ENCODE data around the gene CATSPER3. TPM values are rescaled to one million over a fixed set of nuclear protein-coding genes. Genes with fewer than 3 reads are reported as not detected.

CATSPER3 gene
- total RNA-seq, 2 experiments from 2014 or later: 0.56 TPM; not detected in 1

DNA sequence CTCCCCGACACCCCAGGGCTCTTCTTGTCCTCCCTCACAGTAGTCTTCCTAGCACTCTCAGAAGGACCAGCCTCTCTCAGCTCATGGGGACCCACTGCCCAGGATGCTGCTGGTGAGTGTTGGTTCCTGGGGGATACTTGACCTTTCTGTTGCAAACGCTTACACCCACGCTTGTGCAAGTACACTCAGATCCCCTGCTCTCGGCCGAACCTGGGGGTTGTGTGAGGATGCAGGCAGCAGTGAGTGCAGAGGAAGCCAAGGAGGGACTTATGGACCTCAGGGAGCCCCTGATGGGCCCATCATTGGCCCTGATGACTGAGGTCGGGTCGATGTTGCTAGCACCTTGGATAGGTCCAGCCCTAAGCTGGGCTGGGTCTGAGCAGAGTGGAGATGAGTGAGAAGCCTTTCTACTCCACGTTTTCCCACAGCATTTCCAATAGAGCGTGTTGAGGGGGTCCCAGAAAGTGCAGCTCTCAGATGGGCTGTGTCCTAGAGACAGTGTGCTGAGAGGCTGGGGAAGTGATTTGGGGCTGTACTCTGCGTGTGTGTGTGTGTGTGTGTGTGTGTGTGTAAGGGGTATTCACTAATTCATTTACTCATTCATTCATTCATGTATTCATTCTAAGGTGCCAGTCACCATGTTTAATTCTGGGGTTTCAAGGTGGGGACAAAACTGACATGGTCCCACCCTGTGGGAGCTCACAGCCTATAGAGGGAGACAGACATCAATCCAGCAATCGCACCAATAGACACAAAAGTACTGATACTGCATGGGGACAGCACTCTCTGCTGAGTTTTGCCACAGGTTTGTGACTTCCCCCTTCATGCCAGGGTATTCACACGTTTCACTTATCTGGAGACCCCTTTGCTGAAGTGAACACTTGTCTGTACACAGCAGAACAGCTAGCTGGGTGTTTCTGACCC is 91.6 kb downstream of the CATSPER3 start:
- ChIA-PET POLR2A (no interaction called here), CTCF (no interaction called here)
- intact Hi-C loops (cut with DNase I, micrococcal nuclease): no loop called here
- TF ChIP-seq, protein P1, sequence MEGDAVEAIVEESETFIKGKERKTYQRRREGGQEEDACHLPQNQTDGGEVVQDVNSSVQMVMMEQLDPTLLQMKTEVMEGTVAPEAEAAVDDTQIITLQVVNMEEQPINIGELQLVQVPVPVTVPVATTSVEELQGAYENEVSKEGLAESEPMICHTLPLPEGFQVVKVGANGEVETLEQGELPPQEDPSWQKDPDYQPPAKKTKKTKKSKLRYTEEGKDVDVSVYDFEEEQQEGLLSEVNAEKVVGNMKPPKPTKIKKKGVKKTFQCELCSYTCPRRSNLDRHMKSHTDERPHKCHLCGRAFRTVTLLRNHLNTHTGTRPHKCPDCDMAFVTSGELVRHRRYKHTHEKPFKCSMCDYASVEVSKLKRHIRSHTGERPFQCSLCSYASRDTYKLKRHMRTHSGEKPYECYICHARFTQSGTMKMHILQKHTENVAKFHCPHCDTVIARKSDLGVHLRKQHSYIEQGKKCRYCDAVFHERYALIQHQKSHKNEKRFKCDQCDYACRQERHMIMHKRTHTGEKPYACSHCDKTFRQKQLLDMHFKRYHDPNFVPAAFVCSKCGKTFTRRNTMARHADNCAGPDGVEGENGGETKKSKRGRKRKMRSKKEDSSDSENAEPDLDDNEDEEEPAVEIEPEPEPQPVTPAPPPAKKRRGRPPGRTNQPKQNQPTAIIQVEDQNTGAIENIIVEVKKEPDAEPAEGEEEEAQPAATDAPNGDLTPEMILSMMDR (IDR thresholded peaks at IDR 0.05): no peak
- H3K27ac Mint-ChIP-seq: no peak overlapping the region
- H3K27me3 Mint-ChIP-seq: peaks cover 44% of the 10 kb centered on the region
- Histone ChIP-seq H3K9me3 (ENCODE audit: control insufficient read depth in 1 of 2, insufficient read depth in 1 of 2, low read length in 2 of 2) (no peaks in the 10 kb centered on the region), H3K4me1 (ENCODE audit: insufficient read depth, low read length) (no peaks in the 10 kb centered on the region), H3K27ac (ENCODE audit: low read depth in 1 of 2, low read length in 2 of 2) (no peak overlapping the region), H3K4me3 (ENCODE audit: low read length) (no peak overlapping the region), H3K27me3 (ENCODE audit: control insufficient read depth in 1 of 2, insufficient read depth in 2 of 2, low read length in 2 of 2) (peaks cover 0 to 3% of the 10 kb centered on the region in 2 experiments), H3K36me3 (ENCODE audit: insufficient read depth, low read length) (no peaks in the 10 kb centered on the region)
- no peaks in the 10 kb centered on the region for H3K4me1 Mint-ChIP-seq (ENCODE audit: low read depth)
- H3K9me3 Mint-ChIP-seq: no peaks in the 10 kb centered on the region
- H3K36me3 Mint-ChIP-seq (ENCODE audit: low read depth): no peaks in the 10 kb centered on the region
- H3K4me3 Mint-ChIP-seq: no peak overlapping the region
- DNase-seq: no peak
- no peak for ATAC-seq (ENCODE audit: poor library complexity)

GRCh38 chr5:135060021-135060420 is 92.3 kb downstream of the CATSPER3 start:
- Histone ChIP-seq H3K36me3 (ENCODE audit: insufficient read depth, low read length) (no peaks in the 10 kb centered on the region), H3K27ac (ENCODE audit: low read depth in 1 of 2, low read length in 2 of 2) (no peak overlapping the region), H3K4me3 (ENCODE audit: low read length) (no peak overlapping the region), H3K9me3 (ENCODE audit: control insufficient read depth in 1 of 2, insufficient read depth in 1 of 2, low read length in 2 of 2) (no peaks in the 10 kb centered on the region), H3K27me3 (ENCODE audit: control insufficient read depth in 1 of 2, insufficient read depth in 2 of 2, low read length in 2 of 2) (peaks cover 0 to 3% of the 10 kb centered on the region in 2 experiments), H3K4me1 (ENCODE audit: insufficient read depth, low read length) (no peaks in the 10 kb centered on the region)
- DNase-seq (no peak), ATAC-seq (ENCODE audit: poor library complexity) (no peak)
- H3K27ac Mint-ChIP-seq: no peak overlapping the region
- H3K36me3 Mint-ChIP-seq (ENCODE audit: low read depth): no peaks in the 10 kb centered on the region
- ChIA-PET CTCF (interaction anchor here (0.5 kb wide), 1 partner anchor 8 kb away, joined by 3 read pairs; no protein-coding TSS in a partner anchor), POLR2A (no interaction called here)
- intact Hi-C loops (cut with DNase I, micrococcal nuclease): no loop called here
- TF ChIP-seq, protein P1 (IDR thresholded peaks at IDR 0.05): no peak
- H3K4me1 Mint-ChIP-seq (ENCODE audit: low read depth): no peaks in the 10 kb centered on the region
- no peaks in the 10 kb centered on the region for H3K9me3 Mint-ChIP-seq
- peaks cover 44% of the 10 kb centered on the region for H3K27me3 Mint-ChIP-seq
- no peak overlapping the region for H3K4me3 Mint-ChIP-seq

GRCh38 chr5:135061001-135061400 is 93.3 kb downstream of the CATSPER3 start:
- Histone ChIP-seq H3K4me3 (ENCODE audit: low read length) (no peak overlapping the region), H3K4me1 (ENCODE audit: insufficient read depth, low read length) (no peaks in the 10 kb centered on the region), H3K36me3 (ENCODE audit: insufficient read depth, low read length) (no peaks in the 10 kb centered on the region), H3K27ac (ENCODE audit: low read depth in 1 of 2, low read length in 2 of 2) (no peak overlapping the region), H3K9me3 (ENCODE audit: control insufficient read depth in 1 of 2, insufficient read depth in 1 of 2, low read length in 2 of 2) (no peaks in the 10 kb centered on the region), H3K27me3 (ENCODE audit: control insufficient read depth in 1 of 2, insufficient read depth in 2 of 2, low read length in 2 of 2) (peaks cover 3% of the 10 kb centered on the region in 2 experiments)
- Mint-ChIP-seq H3K4me1 (ENCODE audit: low read depth) (no peaks in the 10 kb centered on the region), H3K36me3 (ENCODE audit: low read depth) (no peaks in the 10 kb centered on the region), H3K27me3 (peaks cover 37% of the 10 kb centered on the region), H3K4me3 (no peak overlapping the region), H3K9me3 (no peaks in the 10 kb centered on the region), H3K27ac (no peak overlapping the region)
- CTCF ChIA-PET: no interaction called here
- DNase-seq: no peak
- no peak for ATAC-seq (ENCODE audit: poor library complexity)
- POLR2A ChIA-PET: no interaction called here
- intact Hi-C loops (cut with DNase I, micrococcal nuclease): no loop called here
- TF ChIP-seq, protein P1 (IDR thresholded peaks at IDR 0.05): no peak

Small RNA genes lying within 50 kb of the gene (microRNA-seq; reads per million reads assigned to microRNA genes)
- not detected for gene MIR4461 (ENCODE audit: borderline microRNAs expressed, borderline replicate concordance)

Other genes with a start within 250 kb of the CATSPER3 start
- gene CAMLG, start 229.4 kb upstream of the CATSPER3 start, total RNA-seq: 10 to 100 TPM; 49.3 to 51.1 TPM
- 10 to 100 TPM; 35.5 to 35.8 TPM for gene DDX46, start 209.1 kb upstream of the CATSPER3 start, total RNA-seq
- 10 to 100 TPM; 34.6 to 36.5 TPM for gene C5orf24, start 121.9 kb upstream of the CATSPER3 start, total RNA-seq
- gene TXNDC15, start 93.5 kb upstream of the CATSPER3 start, total RNA-seq: 10 to 100 TPM; 19.6 to 20.0 TPM
- gene PCBD2, start 62.8 kb upstream of the CATSPER3 start, total RNA-seq: 1 to 10 TPM; 5.2 to 5.8 TPM
- not detected for gene PITX1, start 66.3 kb downstream of the CATSPER3 start, total RNA-seq

All from CD4-positive, alpha-beta T cell (primary cell).